ENCODE results near the gene GYPB. TPM values are rescaled to one million over a fixed set of nuclear protein-coding genes. Genes with fewer than 3 reads are reported as not detected.
"Not testable (repeated sequence)": the region's sequence is repeated elsewhere in the genome, so short reads cannot be mapped to it uniquely, and the experiment has no call there.

Gene GYPB
- total RNA-seq, 1 donor from 2014 or later, result not detected

- not testable (repeated sequence) for H3K4me3 Mint-ChIP-seq; H3K9me3 ChIP-seq (ENCODE audit: low read depth)
Observed at GRCh38 chr4:144049495-144050424, 30.6 kb upstream of the GYPB start.

DNA sequence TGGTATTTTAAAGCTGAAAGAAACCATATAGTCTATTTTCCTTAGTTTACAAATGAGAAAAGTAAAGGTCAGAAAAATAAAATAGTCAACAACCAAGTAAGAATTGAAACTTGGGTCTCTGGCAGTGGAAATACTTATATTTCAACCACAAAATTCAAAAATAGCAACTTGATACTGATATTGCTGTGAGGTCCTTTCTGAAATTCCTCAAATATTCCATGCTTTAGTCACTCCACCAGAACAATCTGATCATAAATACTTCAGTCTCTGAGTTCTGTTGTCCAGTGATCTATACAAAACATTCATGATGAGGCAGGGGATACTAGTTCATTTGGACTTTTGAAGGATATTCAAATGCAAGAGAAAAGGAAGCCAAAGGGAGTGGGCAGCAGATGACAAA lies 25.8 kb upstream of the GYPB start:
- not testable (repeated sequence) for H3K4me2 ChIP-seq; H3K36me3 Mint-ChIP-seq; DNase-seq (ENCODE audit: low spot score); H3K9me3 ChIP-seq (ENCODE audit: low read depth); H3K36me3 ChIP-seq; H3K79me2 ChIP-seq (ENCODE audit: low read depth); H4K20me1 ChIP-seq (ENCODE audit: low read depth); H3K4me3 ChIP-seq; H3K4me1 ChIP-seq; H3K9me3 Mint-ChIP-seq; H3K27me3 Mint-ChIP-seq (ENCODE audit: insufficient read depth, low read depth); H3K9ac ChIP-seq; H3K4me1 Mint-ChIP-seq; H3F3A ChIP-seq (ENCODE audit: low read depth); H3K27ac ChIP-seq; H3K27me3 ChIP-seq; H2AFZ ChIP-seq (replicated peaks); H3K4me3 Mint-ChIP-seq; H3K27ac Mint-ChIP-seq

More at GRCh38 chr4:144049495-144050424, 30.6 kb upstream of the GYPB start:
- H3K36me3 Mint-ChIP-seq; H3K4me1 ChIP-seq; H4K20me1 ChIP-seq (ENCODE audit: low read depth); DNase-seq (ENCODE audit: low spot score); H3K9ac ChIP-seq; H2AFZ ChIP-seq (replicated peaks); H3F3A ChIP-seq (ENCODE audit: low read depth); H3K27ac ChIP-seq; H3K79me2 ChIP-seq (ENCODE audit: low read depth); H3K27me3 ChIP-seq; H3K27ac Mint-ChIP-seq; H3K9me3 Mint-ChIP-seq; H3K36me3 ChIP-seq; H3K4me2 ChIP-seq; H3K4me3 ChIP-seq; H3K4me1 Mint-ChIP-seq; H3K27me3 Mint-ChIP-seq (ENCODE audit: insufficient read depth, low read depth): not testable (repeated sequence)

DNA sequence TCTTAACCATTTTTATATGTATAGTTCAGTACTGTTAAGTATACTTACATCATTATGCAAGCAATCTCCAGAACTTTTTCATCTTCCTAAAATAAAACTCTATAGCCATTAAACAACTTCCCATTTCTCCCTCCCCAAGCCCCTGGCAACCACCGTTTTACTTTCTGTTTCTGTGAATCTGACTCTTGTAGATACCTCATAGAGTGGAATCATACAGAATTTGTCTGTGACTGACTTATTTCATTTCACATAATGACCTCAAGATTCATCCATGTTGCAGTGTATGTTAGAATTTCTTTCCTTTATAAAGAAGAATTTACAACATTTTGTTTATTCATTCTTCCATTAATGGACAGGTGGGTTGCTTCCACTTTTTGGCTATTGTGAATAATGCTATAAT lies 13.4 kb upstream of the GYPB start:
- H2AFZ ChIP-seq (replicated peaks); H3K4me1 Mint-ChIP-seq; H3K36me3 Mint-ChIP-seq; H3K79me2 ChIP-seq (ENCODE audit: low read depth); H4K20me1 ChIP-seq (ENCODE audit: low read depth); H3K36me3 ChIP-seq; H3K9me3 Mint-ChIP-seq; H3K27me3 ChIP-seq; H3K27ac ChIP-seq; H3K4me2 ChIP-seq; H3K9ac ChIP-seq; H3K27ac Mint-ChIP-seq; H3K4me3 ChIP-seq; H3K4me3 Mint-ChIP-seq; H3K27me3 Mint-ChIP-seq (ENCODE audit: insufficient read depth, low read depth); H3K9me3 ChIP-seq (ENCODE audit: low read depth); H3F3A ChIP-seq (ENCODE audit: low read depth); H3K4me1 ChIP-seq; DNase-seq (ENCODE audit: low spot score): not testable (repeated sequence)

- not testable (repeated sequence) for H3K4me3 Mint-ChIP-seq; H3K4me1 Mint-ChIP-seq; H3K4me3 ChIP-seq; H3K4me1 ChIP-seq; H3F3A ChIP-seq (ENCODE audit: low read depth); H3K36me3 ChIP-seq; H3K36me3 Mint-ChIP-seq; H4K20me1 ChIP-seq (ENCODE audit: low read depth); H3K27ac Mint-ChIP-seq; H3K27me3 ChIP-seq; H3K9me3 ChIP-seq (ENCODE audit: low read depth); H3K9me3 Mint-ChIP-seq; H3K27ac ChIP-seq; H3K4me2 ChIP-seq; H2AFZ ChIP-seq (replicated peaks); H3K79me2 ChIP-seq (ENCODE audit: low read depth); H3K27me3 Mint-ChIP-seq (ENCODE audit: insufficient read depth, low read depth); H3K9ac ChIP-seq; DNase-seq (ENCODE audit: low spot score)
Observed at GRCh38 chr4:144031875-144032274, 12.7 kb upstream of the GYPB start.

GRCh38 chr4:144031369-144031768 lies 12.2 kb upstream of the GYPB start:
- not testable (repeated sequence) for H3K4me3 Mint-ChIP-seq; H3K79me2 ChIP-seq (ENCODE audit: low read depth); H3K27ac ChIP-seq; H3K27me3 ChIP-seq; H3K4me3 ChIP-seq; H3K4me2 ChIP-seq; H3K4me1 Mint-ChIP-seq; H3K4me1 ChIP-seq; H3K9me3 Mint-ChIP-seq; DNase-seq (ENCODE audit: low spot score); H2AFZ ChIP-seq (replicated peaks); H4K20me1 ChIP-seq (ENCODE audit: low read depth); H3K36me3 ChIP-seq; H3K27me3 Mint-ChIP-seq (ENCODE audit: insufficient read depth, low read depth); H3K27ac Mint-ChIP-seq; H3K9me3 ChIP-seq (ENCODE audit: low read depth); H3K9ac ChIP-seq; H3F3A ChIP-seq (ENCODE audit: low read depth); H3K36me3 Mint-ChIP-seq

GRCh38 chr4:144030708-144031107 lies 11.5 kb upstream of the GYPB start:
- H3K9ac ChIP-seq; H3K27ac ChIP-seq; H3K36me3 ChIP-seq; H3K9me3 ChIP-seq (ENCODE audit: low read depth); H3K4me1 ChIP-seq; DNase-seq (ENCODE audit: low spot score); H4K20me1 ChIP-seq (ENCODE audit: low read depth); H3K4me1 Mint-ChIP-seq; H3K4me3 ChIP-seq; H3K9me3 Mint-ChIP-seq; H3K27ac Mint-ChIP-seq; H3K27me3 ChIP-seq; H3K27me3 Mint-ChIP-seq (ENCODE audit: insufficient read depth, low read depth); H3K4me2 ChIP-seq; H3F3A ChIP-seq (ENCODE audit: low read depth); H2AFZ ChIP-seq (replicated peaks); H3K79me2 ChIP-seq (ENCODE audit: low read depth); H3K36me3 Mint-ChIP-seq; H3K4me3 Mint-ChIP-seq: not testable (repeated sequence)

GRCh38 chr4:144026682-144027081 lies 7.5 kb upstream of the GYPB start:
- H3F3A ChIP-seq (ENCODE audit: low read depth); H3K36me3 Mint-ChIP-seq; H3K9me3 Mint-ChIP-seq; H3K27ac ChIP-seq; H3K4me1 Mint-ChIP-seq; H3K4me3 ChIP-seq; H3K9ac ChIP-seq; H3K4me1 ChIP-seq; H3K27me3 Mint-ChIP-seq (ENCODE audit: insufficient read depth, low read depth); H2AFZ ChIP-seq (replicated peaks); H3K9me3 ChIP-seq (ENCODE audit: low read depth); H3K4me3 Mint-ChIP-seq; H4K20me1 ChIP-seq (ENCODE audit: low read depth); H3K27ac Mint-ChIP-seq; H3K36me3 ChIP-seq; H3K79me2 ChIP-seq (ENCODE audit: low read depth); H3K4me2 ChIP-seq; DNase-seq (ENCODE audit: low spot score); H3K27me3 ChIP-seq: not testable (repeated sequence)

DNA sequence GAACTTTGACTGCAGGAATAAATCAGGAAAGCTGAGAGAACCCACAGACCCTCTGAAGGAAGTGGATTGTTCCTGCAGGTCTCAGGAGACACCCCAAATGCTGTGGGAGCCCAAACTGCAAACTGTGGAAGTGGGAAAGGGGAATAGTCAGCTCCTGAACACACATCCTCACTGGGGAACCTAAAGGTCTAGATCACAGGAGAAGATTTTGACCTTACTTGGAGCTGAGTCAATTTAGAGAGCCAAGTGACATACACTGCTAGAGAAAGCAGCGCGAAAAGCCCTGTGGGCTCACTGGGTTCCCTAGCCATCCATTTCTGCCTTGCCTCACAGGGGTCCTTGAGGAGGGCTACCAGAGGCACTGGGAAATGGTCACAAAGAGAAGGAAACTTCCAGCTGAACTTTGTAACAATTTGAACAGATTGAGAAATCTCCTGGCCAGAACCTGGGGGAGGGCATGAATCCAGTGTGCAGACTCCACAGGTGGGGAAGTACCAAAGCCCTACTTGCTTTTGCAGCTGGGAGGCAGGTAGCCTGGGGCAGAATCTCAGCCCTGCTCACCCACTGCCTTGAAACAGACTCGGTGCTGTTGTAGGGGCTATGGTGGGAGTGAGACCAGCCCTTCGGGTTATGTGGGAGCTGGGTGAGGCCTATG lies 5.3 kb upstream of the GYPB start:
- not testable (repeated sequence) for H3K27ac Mint-ChIP-seq; H2AFZ ChIP-seq (replicated peaks)

More for the DNA sequence above, 5.3 kb upstream of the GYPB start:
- H3K27me3 ChIP-seq; H3K4me1 ChIP-seq; H3K9me3 ChIP-seq (ENCODE audit: low read depth); H3K4me2 ChIP-seq; H3K27me3 Mint-ChIP-seq (ENCODE audit: insufficient read depth, low read depth); DNase-seq (ENCODE audit: low spot score); H3K36me3 ChIP-seq; H3F3A ChIP-seq (ENCODE audit: low read depth); H3K27ac ChIP-seq; H3K9me3 Mint-ChIP-seq; H3K9ac ChIP-seq; H3K79me2 ChIP-seq (ENCODE audit: low read depth); H3K4me1 Mint-ChIP-seq; H3K4me3 ChIP-seq; H4K20me1 ChIP-seq (ENCODE audit: low read depth); H3K36me3 Mint-ChIP-seq; H3K4me3 Mint-ChIP-seq: not testable (repeated sequence)
